GM12864 (cell line): Measurements from ENCODE around the gene FRS2.

Experiments used
- DNase-seq: peaks from one replicate; pipeline ENCODE4 v3.0.0-alpha.2; 2011; ENCODE audit warnings: low read depth
- H3K4me3 ChIP-seq: 2 replicates; pipeline ENCODE4 v1.5.1; 2011; ENCODE audit warnings: mild to moderate bottlenecking, low read depth, low read length, control low read depth
- TF ChIP-seq, protein P1 (sequence below): IDR thresholded peaks from 2 replicates; pipeline ENCODE4 v1.5.1; 2011; ENCODE audit warnings: low read depth, mild to moderate bottlenecking, moderate library complexity, low read length, control low read depth, inconsistent platforms; ENCODE audit errors: missing control alignments

The FRS2 gene

GRCh38 chr12:69497308-69498026 lies 27.3 kb downstream of the FRS2 start:
- peak; percentile 40 for DNase-seq
- TF ChIP-seq, protein P1, sequence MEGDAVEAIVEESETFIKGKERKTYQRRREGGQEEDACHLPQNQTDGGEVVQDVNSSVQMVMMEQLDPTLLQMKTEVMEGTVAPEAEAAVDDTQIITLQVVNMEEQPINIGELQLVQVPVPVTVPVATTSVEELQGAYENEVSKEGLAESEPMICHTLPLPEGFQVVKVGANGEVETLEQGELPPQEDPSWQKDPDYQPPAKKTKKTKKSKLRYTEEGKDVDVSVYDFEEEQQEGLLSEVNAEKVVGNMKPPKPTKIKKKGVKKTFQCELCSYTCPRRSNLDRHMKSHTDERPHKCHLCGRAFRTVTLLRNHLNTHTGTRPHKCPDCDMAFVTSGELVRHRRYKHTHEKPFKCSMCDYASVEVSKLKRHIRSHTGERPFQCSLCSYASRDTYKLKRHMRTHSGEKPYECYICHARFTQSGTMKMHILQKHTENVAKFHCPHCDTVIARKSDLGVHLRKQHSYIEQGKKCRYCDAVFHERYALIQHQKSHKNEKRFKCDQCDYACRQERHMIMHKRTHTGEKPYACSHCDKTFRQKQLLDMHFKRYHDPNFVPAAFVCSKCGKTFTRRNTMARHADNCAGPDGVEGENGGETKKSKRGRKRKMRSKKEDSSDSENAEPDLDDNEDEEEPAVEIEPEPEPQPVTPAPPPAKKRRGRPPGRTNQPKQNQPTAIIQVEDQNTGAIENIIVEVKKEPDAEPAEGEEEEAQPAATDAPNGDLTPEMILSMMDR: no peak
- no peak overlapping the region; the same call in 1 of the 2 replicates for H3K4me3 ChIP-seq

- no peak overlapping the region for H3K4me3 ChIP-seq
- TF ChIP-seq, protein P1: no peak
- no peak for DNase-seq
These were observed 30.4 kb downstream of the FRS2 start for GRCh38 chr12:69500631-69501030.

- TF ChIP-seq, protein P1: no peak
- no peak overlapping the region for H3K4me3 ChIP-seq
- DNase-seq: no peak
These were observed 31.1 kb downstream of the FRS2 start for GRCh38 chr12:69501154-69501895.

DNA sequence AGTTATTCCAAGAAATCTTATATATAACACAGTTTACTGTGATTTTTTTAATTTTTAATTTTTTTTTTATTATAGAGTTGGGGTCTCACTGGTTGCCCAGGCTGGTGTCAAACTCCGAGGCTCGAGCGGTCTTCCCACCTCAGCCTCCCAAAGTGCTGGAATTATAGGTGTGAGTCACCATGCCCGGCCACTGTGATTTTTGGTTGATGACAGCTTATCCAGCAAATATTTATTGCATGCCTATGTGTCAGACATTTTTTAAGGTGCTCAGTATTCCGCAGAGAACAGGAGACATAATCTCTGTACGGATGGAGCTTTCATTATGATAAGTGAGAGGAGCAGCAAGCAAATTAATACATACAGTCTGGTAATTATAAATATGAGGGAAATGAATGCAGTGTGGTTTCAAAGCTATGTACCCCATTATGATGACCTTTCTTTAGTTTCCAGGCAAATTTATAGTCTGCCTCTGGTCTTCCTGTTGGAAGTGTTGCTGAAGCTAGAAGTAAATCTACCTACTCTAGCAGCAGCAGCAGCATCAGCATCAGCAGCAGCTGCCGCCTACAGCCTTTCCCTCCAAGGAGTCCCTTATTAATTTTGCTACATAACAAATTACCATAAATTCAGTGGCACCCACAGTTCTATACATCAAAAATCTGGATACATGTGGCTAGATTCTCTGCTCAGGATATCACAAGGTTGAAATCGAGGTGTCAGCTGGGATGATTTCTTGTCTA lies 32.3 kb downstream of the FRS2 start:
- no peak for DNase-seq
- TF ChIP-seq, protein P1: no peak
- no peak overlapping the region for H3K4me3 ChIP-seq

GRCh38 chr12:69508091-69508490 lies 37.9 kb downstream of the FRS2 start:
- no peak for DNase-seq

DNA sequence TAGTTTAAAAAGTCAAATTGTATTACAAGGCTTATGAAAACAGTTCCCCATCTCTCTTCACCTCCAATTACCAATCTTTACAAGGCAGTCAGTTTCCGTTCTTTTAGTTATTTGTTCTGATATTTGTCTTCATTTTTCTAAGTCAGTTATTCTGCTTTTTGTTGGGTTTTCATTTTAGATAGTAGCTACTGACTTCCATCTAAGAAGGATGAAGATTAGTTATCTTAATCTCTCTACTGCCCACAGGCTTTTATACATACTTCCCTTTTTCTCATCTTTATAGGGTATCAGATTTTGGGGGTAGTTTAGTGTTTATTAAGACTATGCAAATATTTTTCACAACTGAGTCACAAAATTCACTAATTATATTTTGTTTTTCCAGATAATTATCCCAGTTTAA lies 38.4 kb downstream of the FRS2 start:
- TF ChIP-seq, protein P1: no peak
- H3K4me3 ChIP-seq: no peak overlapping the region
- DNase-seq: no peak

More at GRCh38 chr12:69508091-69508490, 37.9 kb downstream of the FRS2 start:
- TF ChIP-seq, protein P1: no peak
- no peak overlapping the region for H3K4me3 ChIP-seq
